GM12864 (cell line): ENCODE data around the gene LRRC27.

ENCODE experiments used
- DNase-seq: peaks from one replicate; pipeline ENCODE4 v3.0.0-alpha.2; 2011; ENCODE audit warnings: low read depth
- H3K4me3 ChIP-seq: 2 replicates; pipeline ENCODE4 v1.5.1; 2011; ENCODE audit warnings: mild to moderate bottlenecking, low read depth, low read length, control low read depth
- CTCF ChIP-seq: IDR thresholded peaks from 2 replicates; pipeline ENCODE4 v1.5.1; 2011; ENCODE audit warnings: low read depth, mild to moderate bottlenecking, moderate library complexity, low read length, control low read depth, inconsistent platforms; ENCODE audit errors: missing control alignments

LRRC27 gene

GRCh38 chr10:132416566-132417256 is 84.7 kb downstream of the LRRC27 start:
- no peak for DNase-seq
- H3K4me3 ChIP-seq = no peak overlapping the region
- TF ChIP-seq CTCF = no peak

GRCh38 chr10:132417257-132417910 is 85.4 kb downstream of the LRRC27 start:
- no peak overlapping the region for H3K4me3 ChIP-seq
- no peak for DNase-seq
- TF ChIP-seq CTCF = no peak

GRCh38 chr10:132417957-132418441 is 86.0 kb downstream of the LRRC27 start:
- no peak for DNase-seq
- no peak for TF ChIP-seq CTCF
- H3K4me3 ChIP-seq = no peak overlapping the region

GRCh38 chr10:132418527-132419416 is 86.8 kb downstream of the LRRC27 start:
- no peak for TF ChIP-seq CTCF
- no peak overlapping the region for H3K4me3 ChIP-seq
- DNase-seq = no peak

GRCh38 chr10:132419538-132420468 is 87.8 kb downstream of the LRRC27 start:
- no peak overlapping the region for H3K4me3 ChIP-seq
- TF ChIP-seq CTCF = no peak
- no peak for DNase-seq

- no peak overlapping the region for H3K4me3 ChIP-seq
- no peak for TF ChIP-seq CTCF
- DNase-seq = no peak
Measured at GRCh38 chr10:132420469-132420980, 88.5 kb downstream of the LRRC27 start.
